Measurements from ENCODE around the gene C1RL.
A peak's percentile ranks its signal among the peaks of the same experiment; 100 is the strongest.

C1RL gene

GRCh38 chr12:7129872-7130691 is 21.1 kb upstream of the C1RL start, which contains the start of gene CLSTN3:
CLSTN3 (plus strand) TSS chr12:7130371; CDS start chr12:7130649, 278 bp downstream.
- TF ChIP-seq CREB1 (IDR thresholded peaks at IDR 0.05; ENCODE audit: low read depth) (peak; percentile 91), TEAD4 (IDR thresholded peaks at IDR 0.05) (no peak), RAD21 (IDR thresholded peaks at IDR 0.05; ENCODE audit: low read depth) (no peak), TAF1 (IDR thresholded peaks at IDR 0.05; ENCODE audit: low read depth) (peak; percentile 43; the same call in 1 of the 2 replicates), ZBTB7A (IDR thresholded peaks at IDR 0.05; ENCODE audit: low read depth) (peak; percentile 79), YY1 (IDR thresholded peaks at IDR 0.05; ENCODE audit: low read depth) (no peak), USF1 (IDR thresholded peaks at IDR 0.05) (peak; percentile 59), FOXM1 (IDR thresholded peaks at IDR 0.05; ENCODE audit: borderline replicate concordance, low read depth) (no peak), CEBPB (IDR thresholded peaks at IDR 0.05) (no peak), MAX (IDR thresholded peaks at IDR 0.05) (peak; percentile 83), EP300 (IDR thresholded peaks at IDR 0.05; ENCODE audit: borderline replicate concordance) (no peak), EGR1 (IDR thresholded peaks at IDR 0.05) (peak; percentile 18; the same call in 1 of the 2 replicates), TCF12 (IDR thresholded peaks at IDR 0.05; ENCODE audit: low read depth) (no peak; the same call in none of the 2 replicates), REST (IDR thresholded peaks at IDR 0.05; ENCODE audit: low read depth) (no peak), NFIC (IDR thresholded peaks at IDR 0.05) (peak; percentile 26; the same call in 1 of the 2 replicates)

GRCh38 chr12:7129287-7129871 is 20.4 kb upstream of the C1RL start:
- TF ChIP-seq RAD21 (IDR thresholded peaks at IDR 0.05; ENCODE audit: low read depth) (no peak), NFIC (IDR thresholded peaks at IDR 0.05) (no peak), CREB1 (IDR thresholded peaks at IDR 0.05; ENCODE audit: low read depth) (no peak), ZBTB7A (IDR thresholded peaks at IDR 0.05; ENCODE audit: low read depth) (0 out of 2 replicates have a peak, but pooled peaks have one; percentile 5), EP300 (IDR thresholded peaks at IDR 0.05; ENCODE audit: borderline replicate concordance) (no peak)

- TF ChIP-seq NFIC (IDR thresholded peaks at IDR 0.05) = peak; percentile 25; the same call in 1 of the 2 replicates
- no peak for TF ChIP-seq EP300 (IDR thresholded peaks at IDR 0.05; ENCODE audit: borderline replicate concordance)
- no peak for TF ChIP-seq CEBPB (IDR thresholded peaks at IDR 0.05)
- no peak for TF ChIP-seq CREB1 (IDR thresholded peaks at IDR 0.05; ENCODE audit: low read depth)
- no peak for TF ChIP-seq FOXM1 (IDR thresholded peaks at IDR 0.05; ENCODE audit: borderline replicate concordance, low read depth)
- no peak for TF ChIP-seq RAD21 (IDR thresholded peaks at IDR 0.05; ENCODE audit: low read depth)
Observed at GRCh38 chr12:7128681-7129286, 19.8 kb upstream of the C1RL start, which contains the start of gene RBP5. RBP5 (minus strand) TSS chr12:7128889; CDS start chr12:7128775, 114 bp downstream.

GRCh38 chr12:7127916-7128626 is 19.1 kb upstream of the C1RL start:
- TF ChIP-seq YY1 (IDR thresholded peaks at IDR 0.05; ENCODE audit: low read depth) = no peak
- TF ChIP-seq CEBPB (IDR thresholded peaks at IDR 0.05) = no peak
- TF ChIP-seq NFIC (IDR thresholded peaks at IDR 0.05) = no peak
- no peak for TF ChIP-seq USF1 (IDR thresholded peaks at IDR 0.05)
- no peak for TF ChIP-seq MAX (IDR thresholded peaks at IDR 0.05)

- TF ChIP-seq TAF1 (IDR thresholded peaks at IDR 0.05; ENCODE audit: low read depth) (no peak), TEAD4 (IDR thresholded peaks at IDR 0.05) (no peak), EGR1 (IDR thresholded peaks at IDR 0.05) (no peak), CEBPB (IDR thresholded peaks at IDR 0.05) (no peak), RAD21 (IDR thresholded peaks at IDR 0.05; ENCODE audit: low read depth) (no peak), YY1 (IDR thresholded peaks at IDR 0.05; ENCODE audit: low read depth) (no peak), EP300 (IDR thresholded peaks at IDR 0.05; ENCODE audit: borderline replicate concordance) (no peak), USF1 (IDR thresholded peaks at IDR 0.05) (no peak)
Observed at GRCh38 chr12:7125632-7126227, 16.7 kb upstream of the C1RL start.
